ENCODE results near the gene ARID5A. TPM values are rescaled to one million over a fixed set of nuclear protein-coding genes. Genes with fewer than 3 reads are reported as not detected.

Gene ARID5A
- total and polyA plus RNA-seq, 2 of the 13 experiments (the other 11 are each of a cell fraction or from before 2014, with no cell fraction given), result 6.0 to 9.5 TPM

GRCh38 chr2:96501886-96502810 lies 34.4 kb upstream of the ARID5A start (continued):
- TF ChIP-seq ZNF646 (CRISPR knock-in tag; IDR thresholded peaks at IDR 0.05), result no peak
- TF ChIP-seq ZBTB39 (CRISPR knock-in tag; IDR thresholded peaks at IDR 0.05), result no peak
- TF ChIP-seq ZNF672 (CRISPR knock-in tag; IDR thresholded peaks at IDR 0.05), result no peak
- no peak for TF ChIP-seq ISX (CRISPR knock-in tag; conservative IDR thresholded peaks at IDR 0.05)
- TF ChIP-seq MLX (CRISPR knock-in tag; IDR thresholded peaks at IDR 0.05), result no peak
- TF ChIP-seq ASH2L (IDR thresholded peaks at IDR 0.05; ENCODE audit: insufficient read length, low read depth, low read length), result no peak
- no peak for TF ChIP-seq ZNF446 (CRISPR knock-in tag; IDR thresholded peaks at IDR 0.05)
- no peak for TF ChIP-seq ZNF510 (CRISPR knock-in tag; IDR thresholded peaks at IDR 0.05; ENCODE audit: low read depth)
- peak; percentile 65 for TF ChIP-seq PAXIP1 (CRISPR knock-in tag; conservative IDR thresholded peaks at IDR 0.05)
- no peak for TF ChIP-seq ZNF589 (CRISPR knock-in tag; conservative IDR thresholded peaks at IDR 0.05)
- TF ChIP-seq ZBTB8A (CRISPR knock-in tag; IDR thresholded peaks at IDR 0.05; ENCODE audit: borderline replicate concordance, low read depth), result no peak
- no peak for TF ChIP-seq ZZZ3 (CRISPR knock-in tag; IDR thresholded peaks at IDR 0.05; ENCODE audit: borderline replicate concordance)
- TF ChIP-seq ZNF83 (CRISPR knock-in tag; IDR thresholded peaks at IDR 0.05; ENCODE audit: borderline replicate concordance), result no peak
- TF ChIP-seq GZF1 (CRISPR knock-in tag; IDR thresholded peaks at IDR 0.05), result no peak
- no peak for TF ChIP-seq MYNN (CRISPR knock-in tag; IDR thresholded peaks at IDR 0.05; ENCODE audit: low read depth)
- TF ChIP-seq RBAK (CRISPR knock-in tag; IDR thresholded peaks at IDR 0.05), result peak; percentile 61; the same call in 1 of the 2 replicates
